IMR-90 (cell line): ENCODE data around the gene CITED2. TPM values are rescaled to one million over a fixed set of nuclear protein-coding genes. Genes with fewer than 3 reads are reported as not detected.

Experiments
- ATAC-seq: fragments of 200-7000 bp; cut with Tn5 transposase; 2 replicates; pipeline ENCODE4 v1.9.1; 2020; ENCODE audit warnings: low read depth, mild to moderate bottlenecking, moderate library complexity
- BruUV-seq: library from RNA; stranded (reverse); fragments of 400-500 nt; replicated peaks from 2 replicates; lab custom pipeline; 2021; lab: Mats Ljungman, UMichigan
- CTCF ChIA-PET: fragments of 300-600 bp; formaldehyde crosslinking; extraction: SDS; loops from one replicate; lab custom pipeline; 2021; ENCODE audit warnings: antibody characterized with exemption; lab: Yijun Ruan, JAX
- POLR2A ChIA-PET: fragments of 300-600 bp; sonication (Branson Sonifier 250); formaldehyde crosslinking; loops from one replicate; lab custom pipeline; 2022; ENCODE audit warnings: antibody characterized with exemption; ENCODE audit not compliant: unreplicated experiment; lab: Charles Lee
- DNase-seq: peaks from one replicate; pipeline ENCODE4 v3.0.0; 2013
- H2AFZ ChIP-seq: replicated peaks from 2 replicates; pipeline ENCODE3; 2013; ENCODE audit warnings: low read length, mild to moderate bottlenecking; ENCODE audit not compliant: poor library complexity
- H2AK5ac ChIP-seq: 2 replicates; pipeline ENCODE4 v1.6.1; 2013; ENCODE audit warnings: low read depth, low read length, inconsistent platforms
- H2AK9ac ChIP-seq: replicated peaks from 2 replicates; pipeline ENCODE3; 2013; ENCODE audit warnings: mild to moderate bottlenecking, low read depth, low read length, moderate library complexity; ENCODE audit not compliant: poor library complexity
- H2BK120ac ChIP-seq: 2 replicates; pipeline ENCODE4 v1.6.1; 2013; ENCODE audit warnings: low read depth, low read length, inconsistent platforms
- H2BK15ac ChIP-seq: 3 replicates; pipeline ENCODE4 v1.6.1; 2013; ENCODE audit warnings: low read depth, low read length, inconsistent platforms
- H2BK20ac ChIP-seq: 2 replicates; pipeline ENCODE4 v1.6.1; 2013; ENCODE audit warnings: low read depth, mild to moderate bottlenecking, inconsistent platforms, low read length, moderate library complexity
- H2BK5ac ChIP-seq: 2 replicates; pipeline ENCODE4 v1.6.1; 2013; ENCODE audit warnings: mild to moderate bottlenecking, low read depth, low read length, inconsistent platforms; ENCODE audit not compliant: poor library complexity, severe bottlenecking
- H3K14ac ChIP-seq: replicated peaks from 2 replicates; pipeline ENCODE4 v1.6.1; 2013; ENCODE audit warnings: low read depth, low read length, inconsistent platforms
- H3K18ac ChIP-seq: 2 replicates; pipeline ENCODE4 v1.6.1; 2013; ENCODE audit warnings: low read depth, low read length, control low read depth
- H3K23ac ChIP-seq: 2 replicates; pipeline ENCODE4 v1.6.1; 2013; ENCODE audit warnings: low read depth, low read length, inconsistent platforms
- H3K27ac ChIP-seq: 2 replicates; pipeline ENCODE4 v1.5.1; 2013; ENCODE audit warnings: mild to moderate bottlenecking, control low read depth, low read length; ENCODE audit not compliant: insufficient read depth
- H3K27me3 ChIP-seq: 2 replicates; pipeline ENCODE4 v1.6.1; 2013; ENCODE audit warnings: low read length; ENCODE audit not compliant: control insufficient read depth, insufficient read depth
- H3K36me3 ChIP-seq: 2 replicates; pipeline ENCODE4 v1.6.1; 2013; ENCODE audit warnings: low read length, mixed read lengths; ENCODE audit not compliant: control insufficient read depth, insufficient read depth
- H3K4ac ChIP-seq: 2 replicates; pipeline ENCODE4 v1.6.1; 2013; ENCODE audit warnings: low read depth, low read length, inconsistent platforms
- H3K4me1 ChIP-seq: 2 replicates; pipeline ENCODE4 v1.6.1; 2013; ENCODE audit warnings: low read length, mixed read lengths; ENCODE audit not compliant: control insufficient read depth, insufficient read depth
- H3K4me2 ChIP-seq: 2 replicates; pipeline ENCODE4 v1.6.1; 2013; ENCODE audit warnings: low read depth, mild to moderate bottlenecking, control low read depth, low read length, moderate library complexity
- H3K4me3 ChIP-seq: 2 replicates; pipeline ENCODE4 v1.5.1; 2013; ENCODE audit warnings: low read depth, mild to moderate bottlenecking, control low read depth, low read length, moderate library complexity; ENCODE audit not compliant: insufficient read depth
- H3K56ac ChIP-seq: 2 replicates; pipeline ENCODE4 v1.6.1; 2013; ENCODE audit warnings: low read length, inconsistent platforms; ENCODE audit not compliant: insufficient read depth; ENCODE audit errors: extremely low read depth
- H3K79me1 ChIP-seq, 2 experiments: 2 replicates each; pipeline ENCODE4 v1.6.1; 2013; ENCODE audit warnings: low read length in 2 of 2, inconsistent platforms in 1 of 2, low read depth in 1 of 2
- H3K9ac ChIP-seq: 2 replicates; pipeline ENCODE4 v1.6.1; 2013; ENCODE audit warnings: low read depth, low read length, control low read depth
- H3K9me1 ChIP-seq: 2 replicates; pipeline ENCODE4 v1.6.1; 2013; ENCODE audit warnings: low read length, inconsistent platforms; ENCODE audit not compliant: insufficient read depth
- H3K9me3 ChIP-seq: 2 replicates; pipeline ENCODE4 v1.6.1; 2013; ENCODE audit warnings: low read length; ENCODE audit not compliant: control insufficient read depth, insufficient read depth
- H4K20me1 ChIP-seq: 2 replicates; pipeline ENCODE4 v1.6.1; 2013; ENCODE audit warnings: low read length, inconsistent platforms; ENCODE audit not compliant: insufficient read depth
- H4K5ac ChIP-seq: 2 replicates; pipeline ENCODE4 v1.6.1; 2013; ENCODE audit warnings: mild to moderate bottlenecking, low read depth, low read length, control low read depth
- H4K8ac ChIP-seq, 2 experiments: 2 replicates each; pipeline ENCODE4 v1.6.1; 2013; ENCODE audit warnings: low read depth in 2 of 2, low read length in 2 of 2, control low read depth in 1 of 2, inconsistent platforms in 1 of 2
- H4K91ac ChIP-seq: 2 replicates; pipeline ENCODE4 v1.6.1; 2013; ENCODE audit warnings: low read depth, low read length, inconsistent platforms; ENCODE audit not compliant: insufficient read depth
- BHLHE40 ChIP-seq: fragments of 150-350 bp; IDR thresholded peaks from 2 replicates; pipeline ENCODE4 v1.6.1; 2016; ENCODE audit warnings: mild to moderate bottlenecking, low read depth, low read length
- CEBPB ChIP-seq: IDR thresholded peaks from 2 replicates; pipeline ENCODE4 v1.6.1; 2012; ENCODE audit warnings: low read depth, low read length, improper control_type of control experiment
- CTCF ChIP-seq: conservative IDR thresholded peaks from 2 replicates; pipeline ENCODE4 v1.5.1; 2012; ENCODE audit warnings: mild to moderate bottlenecking, low read depth, low read length, improper control_type of control experiment
- ELK1 ChIP-seq: fragments of 150-350 bp; IDR thresholded peaks from 2 replicates; pipeline ENCODE4 v1.6.1; 2016; ENCODE audit warnings: low read depth, mild to moderate bottlenecking, low read length, moderate library complexity, borderline replicate concordance
- FOS ChIP-seq: fragments of 150-350 bp; IDR thresholded peaks from 2 replicates; pipeline ENCODE4 v1.6.1; 2016; ENCODE audit warnings: low read depth, low read length
- MAFK ChIP-seq: IDR thresholded peaks from 2 replicates; pipeline ENCODE4 v1.6.1; 2012; ENCODE audit warnings: low read depth, low read length, improper control_type of control experiment
- MAZ ChIP-seq: IDR thresholded peaks from 2 replicates; pipeline ENCODE4 v1.6.1; 2012; ENCODE audit warnings: low read depth, mild to moderate bottlenecking, low read length, improper control_type of control experiment, moderate library complexity, borderline replicate concordance
- POLR2A ChIP-seq: IDR thresholded peaks from 2 replicates; pipeline ENCODE4 v1.6.1; 2012; ENCODE audit warnings: mild to moderate bottlenecking, low read depth, low read length
- RAD21 ChIP-seq: IDR thresholded peaks from 2 replicates; pipeline ENCODE4 v1.6.1; 2012; ENCODE audit warnings: low read length, improper control_type of control experiment
- RCOR1 ChIP-seq: IDR thresholded peaks from 2 replicates; pipeline ENCODE4 v1.6.1; 2012; ENCODE audit warnings: mild to moderate bottlenecking, low read length, improper control_type of control experiment; ENCODE audit not compliant: insufficient replicate concordance
- SMC3 ChIP-seq: fragments of 150-350 bp; IDR thresholded peaks from 2 replicates; pipeline ENCODE4 v1.6.1; 2016; ENCODE audit warnings: low read depth, mild to moderate bottlenecking, antibody characterized with exemption, low read length, moderate library complexity
- USF2 ChIP-seq: fragments of 150-350 bp; IDR thresholded peaks from 2 replicates; pipeline ENCODE4 v1.6.1; 2017; ENCODE audit warnings: mild to moderate bottlenecking, antibody characterized with exemption, low read length, low read depth
- WGBS, 2 experiments: methylation state at CpG; one replicate each; pipeline versions ENCODE4 v1.1.5 to v1.1.7; 2013; ENCODE audit warnings: missing lambda C conversion rate in 2 of 2; ENCODE audit not compliant: insufficient read length in 1 of 2; ENCODE audit errors: extremely low coverage in 2 of 2; 5-methylcytosine and 5-hydroxymethylcytosine counted together
- dilution Hi-C: fragments of 300-500 bp; cut with HindIII; formaldehyde crosslinking; loops from one replicate; pipeline ENCODE4 v1.14.3; 2018; ENCODE audit warnings: low sequenced_read_pairs; ENCODE audit not compliant: unreplicated experiment
- in situ Hi-C: fragments of 300-500 bp; cut with MboI; formaldehyde crosslinking; loops from 3 replicates; pipeline ENCODE4 v1.14.3; 2019; ENCODE audit warnings: low sequenced_read_pairs, inconsistent platforms, mixed read lengths
- intact Hi-C: fragments of 100-400 bp; cut with micrococcal nuclease; formaldehyde crosslinking; loops from 2 replicates; pipeline ENCODE4 v1.10.0; 2022
- polyA plus RNA-seq, 3 experiments: library from polyadenylated mRNA; depleted of rRNA; stranded (reverse); fragments of >200 nt; gene quantifications; 2 replicates each; pipeline ENCODE4 v1.2.3, GENCODE V29; 2012; ENCODE audit warnings: low replicate concordance in 1 of 3
- total RNA-seq: library from RNA; depleted of rRNA; stranded (reverse); fragments of >200 nt; gene quantifications from 2 replicates; pipeline ENCODE4 v1.2.3, GENCODE V29; 2012

CITED2 gene
- total and polyA plus RNA-seq, 2 of the 4 experiments (the other 2 are of a cell fraction): 163 to 483 TPM

DNA sequence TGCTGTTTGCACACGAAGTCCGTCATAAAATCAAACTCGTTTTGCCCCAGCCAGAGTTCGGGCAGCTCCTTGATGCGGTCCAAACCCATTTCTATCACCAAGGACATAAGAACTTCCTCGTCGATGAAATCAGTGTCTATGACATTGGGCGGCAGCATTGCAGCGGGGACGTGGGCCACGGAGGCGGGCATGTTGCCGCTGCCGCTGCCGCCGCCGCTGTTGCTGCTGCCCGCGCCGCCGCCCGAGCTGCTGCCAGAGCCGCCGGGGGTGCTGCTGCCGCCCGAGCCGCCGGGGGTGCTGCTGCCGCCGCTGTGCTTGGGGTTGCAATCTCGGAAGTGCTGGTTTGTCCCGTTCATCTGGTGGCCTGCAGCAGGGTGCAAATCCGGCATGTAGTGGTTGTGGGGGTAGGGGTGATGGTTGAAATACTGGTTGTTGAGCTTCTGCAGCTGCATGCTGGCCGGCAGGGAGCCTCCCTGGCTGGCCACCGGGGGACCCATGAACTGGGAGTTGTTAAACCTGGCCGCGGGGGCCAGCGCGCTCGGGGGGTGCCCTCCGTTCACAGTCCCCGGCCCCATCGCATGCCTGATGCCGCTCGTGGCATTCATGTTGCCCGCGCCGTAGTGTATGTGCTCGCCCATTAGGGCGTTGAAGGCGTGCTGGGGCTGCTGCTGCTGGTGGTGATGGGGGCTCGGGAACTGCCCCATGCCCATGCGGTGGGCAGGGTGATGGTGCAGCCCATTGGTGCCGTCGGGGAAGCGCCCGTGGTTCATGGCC, 1.1 kb downstream of the CITED2 start:
- peak overlapping the region; percentile 86 for H3K4ac ChIP-seq
- peak overlapping the region; percentile 94 for H3K9ac ChIP-seq
- peak overlapping the region; percentile 84 for H3K4me2 ChIP-seq
- H3K79me1 ChIP-seq: peaks cover 0 to 17% of the 10 kb centered on the region in 2 experiments; a peak in 1 of 4 replicates
- H3K4me1 ChIP-seq: peaks cover 13% of the 10 kb centered on the region
- peak overlapping the region; percentile 67 for H2BK120ac ChIP-seq
- peak overlapping the region; percentile 97 for H4K91ac ChIP-seq
- peak overlapping the region; percentile 93 for H3K23ac ChIP-seq
- no peak overlapping the region for H2BK20ac ChIP-seq
- H4K20me1 ChIP-seq: peaks cover 34% of the 10 kb centered on the region
- peak overlapping the region; percentile 67 to 77; a peak in 3 of 4 replicates for H4K8ac ChIP-seq
- intact Hi-C loops (loop anchor here (10.0 kb wide), 3 partner anchors 831 to 1951 kb away; no protein-coding TSS in a partner anchor), in situ Hi-C loops (loop anchor here (5.0 to 25.0 kb wide), 6 partner anchors 224 to 1539 kb away; partner anchors contain the start of gene PERP), dilution Hi-C loops (no loop called here)
- H2AFZ ChIP-seq: peak overlapping the region; percentile 73
- no peaks in the 10 kb centered on the region for H3K9me3 ChIP-seq
- peak overlapping the region; percentile 86 for H3K18ac ChIP-seq
- ChIA-PET CTCF (interaction anchor here (0.6 to 1.2 kb wide), 3 partner anchors 205 to 1527 kb away, joined by 3 read pairs; no protein-coding TSS in a partner anchor), POLR2A (interaction anchor here (0.6 to 3.7 kb wide), 18 partner anchors 167 to 678 kb away, joined by 3 to 22 read pairs (median 4); no protein-coding TSS in a partner anchor)
- DNase-seq: peak; percentile 40
- H2AK9ac ChIP-seq: peak overlapping the region; percentile 89
- WGBS, 2 experiments: 0% methylated on average over 29 of the region's 57 CpGs; no CpG with 5 or more reads in 1 of the 2 experiments
- H3K36me3 ChIP-seq: peaks cover 17% of the 10 kb centered on the region
- no peak overlapping the region for H2BK15ac ChIP-seq
- peaks cover 4% of the 10 kb centered on the region; the same call in 1 of the 2 replicates for H3K9me1 ChIP-seq
- H2BK5ac ChIP-seq: peak overlapping the region; percentile 91
- H3K4me3 ChIP-seq: peak overlapping the region; percentile 69
- peak overlapping the region; percentile 88 for H3K56ac ChIP-seq
- peak overlapping the region; percentile 95 for H3K27ac ChIP-seq
- H2AK5ac ChIP-seq: peak overlapping the region; percentile 92; the same call in 1 of the 2 replicates
- ATAC-seq: peak; percentile 0
- peak overlapping the region; percentile 89 for H3K14ac ChIP-seq
- no peaks in the 10 kb centered on the region for H3K27me3 ChIP-seq
- no TSS peak for BruUV-seq
- peak overlapping the region; percentile 72 for H4K5ac ChIP-seq
- TF ChIP-seq CEBPB: no peak
- no peak; the same call in 1 of the 2 replicates for TF ChIP-seq CTCF
- no peak for TF ChIP-seq USF2
- TF ChIP-seq MAFK: no peak
- TF ChIP-seq MAZ: 0 out of 2 replicates have a peak, but pooled peaks have one; percentile 12
- 0 out of 2 replicates have a peak, but pooled peaks have one; percentile 10 for TF ChIP-seq SMC3
- peak; percentile 62; the same call in 1 of the 2 replicates for TF ChIP-seq POLR2A
- TF ChIP-seq FOS: no peak
- peak; percentile 16; the same call in 1 of the 2 replicates for TF ChIP-seq RAD21
- no peak for TF ChIP-seq BHLHE40
- TF ChIP-seq RCOR1: no peak
- no peak for TF ChIP-seq ELK1
